GM12864 (cell line): ENCODE measurements around the gene ELAVL2.

Source experiments
- DNase-seq: peaks from one replicate; pipeline ENCODE4 v3.0.0-alpha.2; 2011; ENCODE audit warnings: low read depth
- H3K4me3 ChIP-seq: 2 replicates; pipeline ENCODE4 v1.5.1; 2011; ENCODE audit warnings: mild to moderate bottlenecking, low read depth, low read length, control low read depth
- CTCF ChIP-seq: IDR thresholded peaks from 2 replicates; pipeline ENCODE4 v1.5.1; 2011; ENCODE audit warnings: low read depth, mild to moderate bottlenecking, moderate library complexity, low read length, control low read depth, inconsistent platforms; ENCODE audit errors: missing control alignments

Gene ELAVL2

DNA sequence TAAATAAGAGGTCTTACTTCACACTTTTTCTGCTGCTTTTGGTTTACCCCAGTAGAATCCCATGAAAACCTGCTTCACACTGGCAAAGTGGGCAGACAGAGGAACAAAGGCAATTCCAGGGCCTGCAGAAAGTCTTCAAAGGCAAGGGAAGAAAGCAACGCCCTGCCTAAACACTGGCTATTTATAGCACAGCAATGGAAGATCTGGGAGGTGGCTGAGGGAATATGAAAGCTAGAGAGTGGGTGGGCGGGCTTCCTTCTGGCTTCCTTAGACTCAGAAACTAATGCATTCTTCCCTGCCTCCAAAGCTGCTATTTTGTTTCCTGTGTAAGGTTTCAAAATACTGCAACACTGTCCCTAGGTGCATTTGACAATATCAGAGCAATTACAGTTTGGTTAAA lies 46.8 kb downstream of the ELAVL2 start:
- H3K4me3 ChIP-seq, result no peak overlapping the region
- no peak for DNase-seq
- TF ChIP-seq CTCF, result no peak

GRCh38 chr9:23777328-23777727 lies 48.7 kb downstream of the ELAVL2 start:
- no peak overlapping the region for H3K4me3 ChIP-seq
- no peak for DNase-seq
- no peak for TF ChIP-seq CTCF

DNA sequence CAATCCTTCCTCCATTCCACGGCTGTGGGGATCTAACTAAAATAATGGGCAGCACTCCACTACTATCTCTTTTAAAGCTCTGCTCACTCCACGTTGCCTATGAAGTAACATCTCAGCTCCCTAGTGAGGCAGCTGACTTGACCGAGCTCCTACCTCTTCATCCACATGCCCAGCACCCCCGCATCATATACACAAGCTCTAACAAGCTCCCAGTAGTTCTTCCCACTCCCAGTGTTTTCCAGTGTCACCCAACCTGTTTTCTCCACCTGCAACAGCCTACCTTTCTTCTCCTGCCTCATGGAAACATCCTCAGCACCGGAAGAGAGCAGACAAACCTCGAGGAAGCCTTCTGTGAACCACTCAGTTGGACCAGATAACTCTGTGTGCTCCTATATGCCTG lies 50.5 kb downstream of the ELAVL2 start:
- TF ChIP-seq CTCF, result no peak
- H3K4me3 ChIP-seq, result no peak overlapping the region
- no peak for DNase-seq

- DNase-seq, result no peak
- no peak for TF ChIP-seq CTCF
- H3K4me3 ChIP-seq, result no peak overlapping the region
Measured at GRCh38 chr9:23774266-23774665, 51.8 kb downstream of the ELAVL2 start.

- TF ChIP-seq CTCF, result no peak
- DNase-seq, result no peak
- no peak overlapping the region for H3K4me3 ChIP-seq
Measured at GRCh38 chr9:23772385-23772783, 53.7 kb downstream of the ELAVL2 start.

- no peak for TF ChIP-seq CTCF
- no peak overlapping the region for H3K4me3 ChIP-seq
- no peak for DNase-seq
Measured at GRCh38 chr9:23771746-23772384, 54.2 kb downstream of the ELAVL2 start.

- H3K4me3 ChIP-seq, result no peak overlapping the region
- TF ChIP-seq CTCF, result no peak
- DNase-seq, result no peak
Measured at GRCh38 chr9:23769307-23769935, 56.6 kb downstream of the ELAVL2 start.
